Breast epithelium (tissue), 3 donors: ENCODE results near the gene TXNL4A.
"Not testable (repeated sequence)": the region's sequence is repeated elsewhere in the genome, so short reads cannot be mapped to it uniquely, and the experiment has no call there.

Experiments used
- CTCF ChIP-seq, 3 donors: fragments of 450-650 bp; IDR thresholded peaks; one replicate each; pipeline ENCODE4 v1.5.1; 2016 to 2017; ENCODE audit warnings: antibody characterized with exemption in 3 of 3, mild to moderate bottlenecking in 3 of 3, moderate library complexity in 3 of 3
- POLR2A ChIP-seq: fragments of 450-650 bp; IDR thresholded peaks from one replicate; pipeline ENCODE4 v1.6.1; 2016; ENCODE audit warnings: antibody characterized with exemption, mild to moderate bottlenecking, moderate library complexity
- POLR2AphosphoS5 ChIP-seq, 3 donors: sonication (generic); formaldehyde crosslinking; IDR thresholded peaks; one replicate each; pipeline ENCODE4 v1.6.1; 2017; ENCODE audit warnings: antibody characterized with exemption in 3 of 3

GRCh38 chr18:79999701-80000100 is 11.3 kb upstream of the TXNL4A start:
- not testable (repeated sequence) for TF ChIP-seq CTCF (IDR thresholded peaks at IDR 0.05); POLR2AphosphoS5 (IDR thresholded peaks at IDR 0.05); POLR2A
